CD4-positive, alpha-beta T cell (primary cell): Measurements from ENCODE around the gene RSAD2. TPM values are rescaled to one million over a fixed set of nuclear protein-coding genes. Genes with fewer than 3 reads are reported as not detected.
"Not testable (repeated sequence)": the region's sequence is repeated elsewhere in the genome, so short reads cannot be mapped to it uniquely, and the experiment has no call there.

Experiments used
- ATAC-seq: fragments of 200-7000 bp; cut with Tn5 transposase; one replicate; pipeline ENCODE4 v1.10.0; 2022; ENCODE audit warnings: mild to moderate bottlenecking; ENCODE audit not compliant: poor library complexity
- CTCF ChIA-PET: fragments of 350-600 bp; sonication (Branson Sonifier 250); formaldehyde crosslinking; loops from one replicate; lab custom pipeline; 2021; ENCODE audit warnings: antibody characterized with exemption, inconsistent platforms; lab: Charles Lee
- POLR2A ChIA-PET: fragments of 350-600 bp; sonication (Branson Sonifier 250); formaldehyde crosslinking; loops from one replicate; lab custom pipeline; 2021; ENCODE audit warnings: antibody characterized with exemption, inconsistent platforms; lab: Charles Lee
- DNase-seq, 14 experiments: peaks; one replicate each; pipeline ENCODE4 v3.0.0-alpha.2; 2013 to 2020; ENCODE audit warnings: mixed read lengths in 2 of 14
- H3K27ac ChIP-seq, 2 donors: one replicate each; pipeline versions ENCODE4 v1.5.1 to v1.7.0; 2013; ENCODE audit warnings: low read length in 2 of 2, low read depth in 1 of 2, mild to moderate bottlenecking in 1 of 2
- H3K27me3 ChIP-seq, 2 experiments: 1 replicate in 1 of 2; 2 replicates in 1 of 2; pipeline versions ENCODE4 v1.6.1 to v1.7.0; 2013; ENCODE audit warnings: low read length in 2 of 2, control low read depth in 1 of 2, mild to moderate bottlenecking in 1 of 2, moderate library complexity in 1 of 2; ENCODE audit not compliant: insufficient read depth in 2 of 2, control insufficient read depth in 1 of 2
- H3K36me3 ChIP-seq: one replicate; pipeline ENCODE4 v1.6.1; 2013; ENCODE audit warnings: low read length, control low read depth; ENCODE audit not compliant: insufficient read depth
- H3K4me1 ChIP-seq: one replicate; pipeline ENCODE4 v1.6.1; 2013; ENCODE audit warnings: low read length, control low read depth; ENCODE audit not compliant: insufficient read depth
- H3K4me3 ChIP-seq: one replicate; pipeline ENCODE4 v1.5.1; 2013; ENCODE audit warnings: mild to moderate bottlenecking, low read length, moderate library complexity
- H3K9me3 ChIP-seq, 2 experiments: 1 replicate in 1 of 2; 2 replicates in 1 of 2; pipeline versions ENCODE4 v1.6.1 to v1.7.0; 2013; ENCODE audit warnings: low read length in 2 of 2, mild to moderate bottlenecking in 2 of 2, control low read depth in 1 of 2, moderate library complexity in 1 of 2; ENCODE audit not compliant: control insufficient read depth in 1 of 2, insufficient read depth in 1 of 2
- H3K27ac Mint-ChIP-seq: one replicate; pipeline ENCODE4 v1.8.0; 2020; ENCODE audit warnings: mixed read lengths
- H3K27me3 Mint-ChIP-seq: one replicate; pipeline ENCODE4 v1.8.0; 2021; ENCODE audit warnings: mixed read lengths
- H3K36me3 Mint-ChIP-seq: one replicate; pipeline ENCODE4 v1.8.0; 2021; ENCODE audit warnings: low read depth, mixed read lengths
- H3K4me1 Mint-ChIP-seq: one replicate; pipeline ENCODE4 v1.8.0; 2021; ENCODE audit warnings: low read depth, mixed read lengths
- H3K4me3 Mint-ChIP-seq: one replicate; pipeline ENCODE4 v1.8.0; 2020; ENCODE audit warnings: mild to moderate bottlenecking, mixed read lengths
- H3K9me3 Mint-ChIP-seq: one replicate; pipeline ENCODE4 v1.8.0; 2020; ENCODE audit warnings: mixed read lengths
- intact Hi-C, 2 experiments: fragments of 100-400 bp; cut with DNase I in 1 of 2; cut with micrococcal nuclease in 1 of 2; formaldehyde crosslinking; loops; one replicate each; pipeline versions ENCODE4 v1.15.1 to v1.9.0; 2023 to 2025; cut with DNase I, micrococcal nuclease
- total RNA-seq, 174 experiments: library from RNA in 2 of 174; stranded (reverse) in 2 of 174; gene quantifications; one replicate each; pipeline ENCODE4 v1.2.3 and lab custom pipeline; 2021 to 2026
- TF ChIP-seq, protein P1 (sequence below): fragments of 200-600 bp; IDR thresholded peaks from one replicate; pipeline ENCODE4 v1.8.0; 2022; ENCODE audit warnings: antibody characterized with exemption, mild to moderate bottlenecking

RSAD2 gene
- total RNA-seq, 2 experiments from 2014 or later = 3.9 to 4.6 TPM

DNA sequence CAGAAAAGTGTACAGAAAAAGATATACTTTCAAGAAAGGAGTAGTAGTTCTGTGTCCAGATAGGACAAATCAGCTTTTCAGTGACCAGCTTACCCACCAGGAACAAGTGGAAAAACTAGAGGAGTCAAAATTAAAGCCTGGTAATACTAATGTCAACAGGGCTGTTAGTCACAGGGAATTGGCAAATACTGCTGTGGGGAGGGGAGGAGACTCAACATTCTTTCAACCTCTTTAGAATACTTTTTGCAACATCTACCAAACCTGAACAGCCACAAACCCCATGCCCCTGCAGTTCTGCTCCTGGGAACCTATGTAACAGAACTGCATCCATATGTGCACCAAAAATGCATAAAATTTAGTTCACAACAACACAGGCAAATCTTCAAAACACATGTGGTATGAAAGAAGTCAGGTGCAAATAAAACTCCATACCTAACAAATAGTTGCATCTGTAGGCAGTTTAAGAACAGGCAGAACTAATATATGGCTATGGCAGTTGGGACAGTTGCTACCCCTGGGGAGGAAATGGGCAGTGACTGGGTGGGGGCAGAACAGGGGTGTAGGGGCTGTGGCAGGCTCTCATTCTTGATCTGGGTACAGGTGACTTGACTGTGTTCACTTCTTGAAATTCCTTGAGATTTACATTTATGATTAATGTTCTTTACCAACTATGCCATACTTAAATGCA lies 21.6 kb upstream of the RSAD2 start:
- Histone ChIP-seq H3K9me3 (peaks cover 0 to 10% of the 10 kb centered on the region in 2 experiments), H3K27me3 (no peaks in the 10 kb centered on the region), H3K36me3 (peaks cover 33% of the 10 kb centered on the region), H3K4me3 (no peak overlapping the region), H3K4me1 (no peaks in the 10 kb centered on the region), H3K27ac (no peak overlapping the region)
- no peak overlapping the region for H3K4me3 Mint-ChIP-seq
- peaks cover 92% of the 10 kb centered on the region for H3K36me3 Mint-ChIP-seq
- H3K9me3 Mint-ChIP-seq = peaks cover 9% of the 10 kb centered on the region
- no peak for ATAC-seq
- intact Hi-C loops = no loop called here
- no peak overlapping the region for H3K27ac Mint-ChIP-seq
- H3K27me3 Mint-ChIP-seq = no peaks in the 10 kb centered on the region
- CTCF ChIA-PET = no interaction called here
- POLR2A ChIA-PET = no interaction called here
- peaks cover 18% of the 10 kb centered on the region for H3K4me1 Mint-ChIP-seq
- DNase-seq = no peak
- TF ChIP-seq, protein P1, sequence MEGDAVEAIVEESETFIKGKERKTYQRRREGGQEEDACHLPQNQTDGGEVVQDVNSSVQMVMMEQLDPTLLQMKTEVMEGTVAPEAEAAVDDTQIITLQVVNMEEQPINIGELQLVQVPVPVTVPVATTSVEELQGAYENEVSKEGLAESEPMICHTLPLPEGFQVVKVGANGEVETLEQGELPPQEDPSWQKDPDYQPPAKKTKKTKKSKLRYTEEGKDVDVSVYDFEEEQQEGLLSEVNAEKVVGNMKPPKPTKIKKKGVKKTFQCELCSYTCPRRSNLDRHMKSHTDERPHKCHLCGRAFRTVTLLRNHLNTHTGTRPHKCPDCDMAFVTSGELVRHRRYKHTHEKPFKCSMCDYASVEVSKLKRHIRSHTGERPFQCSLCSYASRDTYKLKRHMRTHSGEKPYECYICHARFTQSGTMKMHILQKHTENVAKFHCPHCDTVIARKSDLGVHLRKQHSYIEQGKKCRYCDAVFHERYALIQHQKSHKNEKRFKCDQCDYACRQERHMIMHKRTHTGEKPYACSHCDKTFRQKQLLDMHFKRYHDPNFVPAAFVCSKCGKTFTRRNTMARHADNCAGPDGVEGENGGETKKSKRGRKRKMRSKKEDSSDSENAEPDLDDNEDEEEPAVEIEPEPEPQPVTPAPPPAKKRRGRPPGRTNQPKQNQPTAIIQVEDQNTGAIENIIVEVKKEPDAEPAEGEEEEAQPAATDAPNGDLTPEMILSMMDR = no peak

DNA sequence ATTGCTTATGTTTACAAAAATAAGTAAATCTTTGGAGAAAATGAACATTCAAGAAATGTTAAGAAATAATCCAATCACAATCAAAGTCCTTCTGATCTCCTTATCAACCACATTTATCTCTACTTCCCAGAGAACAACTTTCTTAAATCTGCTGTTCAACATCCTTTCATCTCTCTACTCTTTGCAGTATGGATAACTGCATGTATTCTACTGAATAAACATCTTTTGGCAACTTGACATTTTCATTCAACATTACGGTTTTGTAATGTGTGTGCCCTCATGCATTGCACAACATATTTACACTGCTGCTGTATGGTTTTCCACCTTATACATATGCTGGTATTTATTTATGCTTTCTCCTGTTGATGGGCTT lies 21.0 kb upstream of the RSAD2 start:
- Mint-ChIP-seq H3K36me3 (peaks cover 92% of the 10 kb centered on the region), H3K9me3 (peaks cover 9% of the 10 kb centered on the region), H3K4me3 (no peak overlapping the region), H3K4me1 (peaks cover 18% of the 10 kb centered on the region), H3K27ac (no peak overlapping the region), H3K27me3 (no peaks in the 10 kb centered on the region)
- Histone ChIP-seq H3K9me3 (peaks cover 0 to 6% of the 10 kb centered on the region in 2 experiments), H3K27me3 (no peaks in the 10 kb centered on the region), H3K36me3 (peaks cover 27% of the 10 kb centered on the region), H3K4me1 (no peaks in the 10 kb centered on the region), H3K4me3 (no peak overlapping the region), H3K27ac (no peak overlapping the region)
- TF ChIP-seq, protein P1 = no peak
- ChIA-PET POLR2A (no interaction called here), CTCF (no interaction called here)
- DNase-seq (no peak), ATAC-seq (no peak)
- intact Hi-C loops = no loop called here

DNA sequence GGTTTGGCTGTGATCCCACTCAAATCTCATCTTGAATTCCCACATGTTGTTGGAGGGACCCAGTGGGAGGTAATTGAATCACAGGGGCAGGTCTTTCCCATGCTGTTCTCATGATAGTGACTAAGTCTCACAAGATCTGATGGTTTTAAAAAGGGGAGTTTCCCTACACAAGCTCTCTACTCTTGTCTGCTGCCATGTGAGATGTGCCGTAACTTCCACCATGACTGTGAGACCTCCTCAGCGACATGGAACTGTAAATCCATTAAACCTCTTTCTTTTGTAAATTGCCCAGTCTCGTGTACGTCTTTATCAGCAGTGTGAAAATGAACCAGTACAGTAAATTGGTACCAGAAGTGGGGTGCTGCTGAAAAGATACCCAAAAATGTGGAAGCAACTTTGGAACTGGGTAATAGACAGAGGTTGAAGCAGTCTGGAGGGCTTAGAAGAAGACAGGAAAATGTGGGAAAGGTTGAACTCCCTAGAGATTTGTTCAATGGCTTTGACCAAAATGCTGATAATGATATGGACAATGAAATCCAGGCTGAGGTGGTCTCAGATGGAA lies 19.0 kb upstream of the RSAD2 start:
- peaks cover 11% of the 10 kb centered on the region for H3K4me1 Mint-ChIP-seq
- intact Hi-C loops, H3K27ac Mint-ChIP-seq, DNase-seq, H3K27me3 ChIP-seq, H3K4me3 ChIP-seq, H3K4me3 Mint-ChIP-seq, H3K4me1 ChIP-seq, H3K9me3 Mint-ChIP-seq, POLR2A ChIA-PET, ATAC-seq, H3K27ac ChIP-seq, H3K9me3 ChIP-seq, H3K27me3 Mint-ChIP-seq, CTCF ChIA-PET: not testable (repeated sequence)
- peaks cover 25% of the 10 kb centered on the region for H3K36me3 ChIP-seq
- peaks cover 93% of the 10 kb centered on the region for H3K36me3 Mint-ChIP-seq
